ENCODE data around the gene FXN.

GRCh38 chr9:68991457-68991856 is 44.1 kb upstream of the FXN start:
- TF ChIP-seq CTCF (IDR thresholded peaks at IDR 0.05) (no peak), CHD2 (IDR thresholded peaks at IDR 0.05; ENCODE audit: low read length, partially characterized antibody) (no peak), FOXM1 (IDR thresholded peaks at IDR 0.05; ENCODE audit: low read depth) (no peak), RFX5 (IDR thresholded peaks at IDR 0.05; ENCODE audit: low read length) (no peak), POLR2AphosphoS5 (IDR thresholded peaks at IDR 0.05; ENCODE audit: low read depth, low read length) (no peak), MEF2A (IDR thresholded peaks at IDR 0.05; ENCODE audit: borderline replicate concordance, low read depth) (no peak), RAD21 (IDR thresholded peaks at IDR 0.05; ENCODE audit: low read length) (no peak)
